ENCODE measurements around the gene BCKDHA.
A peak's percentile ranks its signal among the peaks of the same experiment; 100 is the strongest.

The BCKDHA gene

DNA sequence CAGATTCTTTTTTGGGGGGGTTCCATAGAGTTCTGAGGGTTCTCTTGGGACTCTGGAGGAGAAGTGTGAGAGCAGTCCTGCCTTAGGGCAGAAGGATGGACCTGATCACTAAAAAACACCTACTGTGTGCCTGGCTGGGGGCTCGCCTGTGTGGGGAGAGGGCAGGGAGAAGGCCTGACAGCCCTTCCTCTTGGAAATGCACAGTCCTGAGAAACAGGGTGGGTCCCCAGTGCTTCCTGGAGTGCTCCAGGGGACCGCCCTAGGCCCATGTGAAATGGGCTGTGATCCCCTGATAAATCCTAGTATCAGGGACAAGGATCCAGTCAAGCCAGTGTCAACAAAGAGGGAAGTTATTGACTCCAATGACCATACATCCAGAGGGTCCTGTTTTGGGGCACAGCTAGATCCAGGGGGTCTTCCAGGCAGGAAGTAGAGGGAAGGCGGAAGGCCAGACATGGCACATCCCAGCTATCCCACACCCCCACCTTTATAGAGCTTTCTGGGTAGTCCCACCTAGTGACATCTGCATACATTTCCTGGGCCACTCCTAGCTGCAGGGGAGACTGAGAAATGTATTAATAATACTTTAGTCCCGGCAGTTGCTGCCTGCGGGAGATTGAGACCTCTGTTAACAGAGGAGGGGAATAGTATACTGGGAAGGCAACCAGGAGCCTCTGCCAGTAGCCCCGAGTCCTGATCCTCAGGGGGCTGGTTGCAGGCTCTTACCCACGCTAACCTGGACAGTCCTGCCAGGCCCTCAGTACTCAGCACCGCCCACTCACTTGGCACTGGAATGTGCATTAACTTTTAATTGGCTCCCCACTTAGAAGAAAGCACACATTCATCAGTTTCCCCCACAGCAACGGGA, 13.7 kb downstream of the BCKDHA start:
- H3K4me2 ChIP-seq = peak overlapping the region; percentile 50 to 91 (median 81)
- H3K27me3 ChIP-seq = no peaks in the 10 kb centered on the region
- no peak for TF ChIP-seq Cebpa-rat (IDR thresholded peaks at IDR 0.05)
- H3K36me3 ChIP-seq = peaks cover 24 to 57% (median 46%) of the 10 kb centered on the region in 11 experiments
- H3K4me1 ChIP-seq = peaks cover 78 to 98% (median 91%) of the 10 kb centered on the region in 10 experiments
- peak overlapping the region in 4 of 10 experiments; percentile 24 to 43 (median 40); a peak in 7 of 20 replicates for H3K4me3 ChIP-seq
- no peaks in the 10 kb centered on the region for H4K20me1 ChIP-seq
- peak overlapping the region; percentile 88 to 99 (median 96); a peak in 21 of 22 replicates for H3K27ac ChIP-seq
- peak overlapping the region; percentile 26 to 89 (median 82); a peak in 21 of 22 replicates for H3K9ac ChIP-seq
- no peaks in the 10 kb centered on the region for H3K9me3 ChIP-seq (replicated peaks in 1 of 11)

DNA sequence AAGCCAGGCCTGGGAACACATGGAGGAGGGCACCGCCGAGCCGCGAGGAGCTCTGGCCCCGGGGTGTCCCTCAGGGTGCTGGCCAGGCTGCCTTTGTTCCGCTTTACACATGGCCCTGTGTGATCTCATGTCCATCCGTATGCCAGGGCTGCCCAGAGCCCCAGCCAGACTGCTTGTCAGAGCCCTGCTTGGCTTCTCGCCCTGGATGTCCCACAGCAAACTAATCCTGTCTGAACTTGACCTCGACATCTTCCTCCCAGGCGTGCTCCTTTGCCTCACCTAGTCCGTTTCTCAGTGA, 14.3 kb downstream of the BCKDHA start:
- Histone ChIP-seq H3K4me1 (peaks cover 75 to 97% (median 86%) of the 10 kb centered on the region in 10 experiments), H4K20me1 (no peaks in the 10 kb centered on the region), H3K4me2 (peak overlapping the region; percentile 50 to 91 (median 81); a peak in 21 of 22 replicates), H3K27me3 (no peaks in the 10 kb centered on the region), H3K9ac (peak overlapping the region in 10 of 11 experiments; percentile 20 to 89 (median 82); a peak in 14 of 22 replicates), H3K4me3 (peak overlapping the region in 3 of 10 experiments; percentile 14 to 41 (median 38); a peak in 2 of 20 replicates), H3K36me3 (peaks cover 30 to 63% (median 52%) of the 10 kb centered on the region in 11 experiments), H3K9me3 (replicated peaks in 1 of 11) (no peaks in the 10 kb centered on the region), H3K27ac (peak overlapping the region in 10 of 11 experiments; percentile 91 to 99 (median 96); a peak in 16 of 22 replicates)
- no peak for TF ChIP-seq Cebpa-rat (IDR thresholded peaks at IDR 0.05)

DNA sequence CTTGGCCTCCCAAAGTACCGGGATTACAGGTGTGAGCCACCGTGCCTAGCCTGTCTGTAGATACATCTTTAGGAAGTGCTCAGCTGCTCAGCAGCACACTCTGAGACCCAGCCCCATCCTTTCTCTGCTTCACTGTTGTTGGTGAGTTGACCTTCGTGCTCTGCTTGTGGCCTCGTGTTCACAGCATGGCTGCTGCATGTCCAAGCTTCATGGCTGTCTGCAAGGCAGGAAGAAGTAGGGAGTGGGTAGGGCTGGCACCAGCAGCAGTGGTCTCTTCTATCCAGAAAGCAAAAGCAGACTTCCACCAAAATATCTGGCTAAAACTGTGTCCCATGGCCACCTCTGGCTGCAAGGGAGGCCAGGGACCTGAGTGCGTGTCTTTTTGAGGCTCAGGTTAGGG, 15.3 kb downstream of the BCKDHA start:
- Histone ChIP-seq H3K4me2 (peak overlapping the region; percentile 34 to 91 (median 82)), H4K20me1 (no peaks in the 10 kb centered on the region), H3K27me3 (no peaks in the 10 kb centered on the region), H3K36me3 (peaks cover 39 to 73% (median 56%) of the 10 kb centered on the region in 11 experiments), H3K9ac (peak overlapping the region in 10 of 11 experiments; percentile 21 to 65 (median 48); a peak in 15 of 22 replicates), H3K27ac (peak overlapping the region in 8 of 11 experiments; percentile 69 to 99 (median 94); a peak in 17 of 22 replicates), H3K4me1 (peaks cover 65 to 87% (median 75%) of the 10 kb centered on the region in 10 experiments), H3K4me3 (0 out of 20 replicates have a peak overlapping the region, but pooled peaks of 1 of the 10 experiments have one; percentile 27), H3K9me3 (replicated peaks in 1 of 11) (no peaks in the 10 kb centered on the region)
- no peak for TF ChIP-seq Cebpa-rat (IDR thresholded peaks at IDR 0.05)

DNA sequence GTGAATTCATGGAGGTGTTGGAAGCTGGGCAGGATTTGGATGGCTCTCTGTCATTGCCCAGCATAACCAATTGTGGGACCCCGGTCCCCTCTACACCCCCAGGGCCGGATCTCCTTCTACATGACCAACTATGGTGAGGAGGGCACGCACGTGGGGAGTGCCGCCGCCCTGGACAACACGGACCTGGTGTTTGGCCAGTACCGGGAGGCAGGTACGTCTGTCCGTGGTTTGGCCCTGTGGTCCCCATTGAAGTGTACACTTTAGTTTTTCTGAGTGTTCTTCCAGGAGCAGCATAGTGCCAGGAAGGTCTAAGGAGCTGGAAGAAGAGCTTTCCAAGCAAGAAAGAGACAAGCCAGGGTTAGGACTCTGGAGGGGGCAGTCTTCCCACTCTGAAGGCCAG, 16.3 kb downstream of the BCKDHA start:
- Histone ChIP-seq H4K20me1 (no peaks in the 10 kb centered on the region), H3K36me3 (peaks cover 49 to 83% (median 66%) of the 10 kb centered on the region in 11 experiments), H3K27ac (peak overlapping the region in 9 of 11 experiments; percentile 15 to 99 (median 93); a peak in 17 of 22 replicates), H3K9ac (peak overlapping the region in 8 of 11 experiments; percentile 21 to 65 (median 52); a peak in 15 of 22 replicates), H3K27me3 (no peaks in the 10 kb centered on the region), H3K4me1 (peaks cover 55 to 87% (median 72%) of the 10 kb centered on the region in 10 experiments), H3K4me3 (peak overlapping the region in 1 of 10 experiments; percentile 27; a peak in 1 of 20 replicates), H3K9me3 (replicated peaks in 1 of 11) (no peaks in the 10 kb centered on the region), H3K4me2 (peak overlapping the region; percentile 34 to 91 (median 82))
- TF ChIP-seq Cebpa-rat (IDR thresholded peaks at IDR 0.05) = no peak

DNA sequence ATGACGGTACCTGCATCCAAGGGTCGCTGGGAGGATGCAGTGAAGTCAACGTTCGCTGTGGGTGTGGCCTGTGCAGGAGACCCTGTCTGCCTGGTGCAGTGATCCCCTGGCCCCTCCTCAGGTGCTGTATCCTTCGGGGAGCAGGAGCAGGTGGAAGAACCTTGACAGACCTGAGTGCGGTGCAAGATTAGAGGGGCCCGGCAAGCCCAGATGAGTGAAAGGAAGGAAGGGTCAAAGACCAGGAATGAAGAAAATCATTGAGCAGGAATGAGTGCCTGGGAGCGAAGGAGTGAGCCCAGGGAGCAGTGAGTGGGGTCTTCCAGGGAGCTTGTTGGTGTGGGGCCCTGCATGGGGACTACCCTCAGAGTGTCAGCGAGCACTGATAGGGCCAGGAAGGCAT, 16.8 kb downstream of the BCKDHA start:
- H3K9ac ChIP-seq = peak overlapping the region in 8 of 11 experiments; percentile 16 to 65 (median 49); a peak in 10 of 22 replicates
- TF ChIP-seq Cebpa-rat (IDR thresholded peaks at IDR 0.05) = no peak
- H3K9me3 ChIP-seq (replicated peaks in 1 of 11) = no peaks in the 10 kb centered on the region
- no peaks in the 10 kb centered on the region for H4K20me1 ChIP-seq
- H3K4me3 ChIP-seq = peak overlapping the region in 2 of 10 experiments; percentile 15 to 23; a peak in 1 of 20 replicates
- H3K4me1 ChIP-seq = peaks cover 50 to 87% (median 70%) of the 10 kb centered on the region in 10 experiments
- H3K27ac ChIP-seq = peak overlapping the region in 9 of 11 experiments; percentile 15 to 99 (median 93); a peak in 17 of 22 replicates
- peak overlapping the region; percentile 34 to 91 (median 82) for H3K4me2 ChIP-seq
- H3K27me3 ChIP-seq = no peaks in the 10 kb centered on the region
- peaks cover 54 to 88% (median 71%) of the 10 kb centered on the region in 11 experiments for H3K36me3 ChIP-seq

DNA sequence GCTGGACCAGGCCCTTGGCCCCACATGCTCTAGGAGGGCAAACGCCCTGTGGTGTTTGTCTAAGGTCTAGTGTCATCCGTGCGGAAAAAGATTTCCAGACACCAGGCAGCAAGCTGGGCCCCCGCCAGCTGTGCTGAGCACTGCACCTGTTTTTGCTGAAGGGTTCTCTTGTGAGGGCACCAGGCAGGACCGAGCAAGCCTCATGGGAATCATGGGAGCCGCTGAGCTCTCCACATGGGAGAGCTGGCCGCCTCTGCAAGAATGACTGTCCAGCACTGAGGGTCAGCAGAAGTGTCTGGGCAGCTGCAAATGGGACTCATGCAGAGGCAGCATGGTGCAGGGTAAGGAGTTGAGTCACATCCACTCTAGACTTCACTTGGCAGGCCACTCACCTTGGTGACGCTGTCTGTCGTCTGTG, 17.5 kb downstream of the BCKDHA start:
- peaks cover 60 to 95% (median 78%) of the 10 kb centered on the region in 11 experiments for H3K36me3 ChIP-seq
- no peaks in the 10 kb centered on the region for H3K27me3 ChIP-seq
- peaks cover 48 to 87% (median 70%) of the 10 kb centered on the region in 10 experiments for H3K4me1 ChIP-seq
- peak overlapping the region in 7 of 11 experiments; percentile 32 to 65 (median 43); a peak in 8 of 22 replicates for H3K9ac ChIP-seq
- peak overlapping the region in 8 of 11 experiments; percentile 69 to 99 (median 94); a peak in 16 of 22 replicates for H3K27ac ChIP-seq
- H3K4me3 ChIP-seq = 0 out of 20 replicates have a peak overlapping the region, but pooled peaks of 1 of the 10 experiments have one; percentile 15
- TF ChIP-seq Cebpa-rat (IDR thresholded peaks at IDR 0.05) = no peak
- H3K4me2 ChIP-seq = peak overlapping the region; percentile 34 to 91 (median 82)
- no peaks in the 10 kb centered on the region for H3K9me3 ChIP-seq (replicated peaks in 1 of 11)
- no peaks in the 10 kb centered on the region for H4K20me1 ChIP-seq

DNA sequence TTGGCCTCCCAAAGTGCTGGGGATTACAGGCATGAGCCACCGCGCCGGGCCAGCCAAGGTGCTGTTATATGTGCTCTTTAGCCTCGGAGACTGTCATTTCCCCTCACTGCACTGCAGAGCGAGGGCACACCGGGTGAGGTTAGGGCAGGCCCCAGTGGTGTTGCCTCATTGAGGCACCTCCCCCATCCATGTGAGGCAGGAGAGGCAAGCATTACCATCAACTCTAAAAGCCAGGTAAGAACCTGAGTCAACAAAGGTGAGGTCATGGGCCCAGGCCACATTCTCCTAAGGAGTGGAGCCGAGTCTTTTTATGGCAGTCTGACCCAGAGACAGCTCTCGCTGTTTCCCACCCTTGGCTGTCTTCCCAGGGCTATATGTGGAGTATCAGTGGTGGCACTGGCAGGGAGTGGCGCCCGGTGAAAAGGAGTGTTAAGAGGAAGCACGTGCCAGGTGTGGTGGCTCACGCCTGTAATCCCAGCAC, 18.6 kb downstream of the BCKDHA start:
- Histone ChIP-seq H3K27me3 (no peaks in the 10 kb centered on the region), H4K20me1 (no peaks in the 10 kb centered on the region), H3K4me2 (peak overlapping the region in 2 of 11 experiments; percentile 1 to 4; a peak in 1 of 22 replicates), H3K36me3 (peaks cover 63 to 95% (median 77%) of the 10 kb centered on the region in 11 experiments), H3K4me1 (peaks cover 47 to 87% (median 70%) of the 10 kb centered on the region in 10 experiments), H3K27ac (peak overlapping the region in 3 of 11 experiments; percentile 10 to 41 (median 23); a peak in 3 of 22 replicates), H3K4me3 (no peak overlapping the region), H3K9ac (no peak overlapping the region), H3K9me3 (replicated peaks in 1 of 11) (no peaks in the 10 kb centered on the region)
- TF ChIP-seq Cebpa-rat (IDR thresholded peaks at IDR 0.05) = no peak

DNA sequence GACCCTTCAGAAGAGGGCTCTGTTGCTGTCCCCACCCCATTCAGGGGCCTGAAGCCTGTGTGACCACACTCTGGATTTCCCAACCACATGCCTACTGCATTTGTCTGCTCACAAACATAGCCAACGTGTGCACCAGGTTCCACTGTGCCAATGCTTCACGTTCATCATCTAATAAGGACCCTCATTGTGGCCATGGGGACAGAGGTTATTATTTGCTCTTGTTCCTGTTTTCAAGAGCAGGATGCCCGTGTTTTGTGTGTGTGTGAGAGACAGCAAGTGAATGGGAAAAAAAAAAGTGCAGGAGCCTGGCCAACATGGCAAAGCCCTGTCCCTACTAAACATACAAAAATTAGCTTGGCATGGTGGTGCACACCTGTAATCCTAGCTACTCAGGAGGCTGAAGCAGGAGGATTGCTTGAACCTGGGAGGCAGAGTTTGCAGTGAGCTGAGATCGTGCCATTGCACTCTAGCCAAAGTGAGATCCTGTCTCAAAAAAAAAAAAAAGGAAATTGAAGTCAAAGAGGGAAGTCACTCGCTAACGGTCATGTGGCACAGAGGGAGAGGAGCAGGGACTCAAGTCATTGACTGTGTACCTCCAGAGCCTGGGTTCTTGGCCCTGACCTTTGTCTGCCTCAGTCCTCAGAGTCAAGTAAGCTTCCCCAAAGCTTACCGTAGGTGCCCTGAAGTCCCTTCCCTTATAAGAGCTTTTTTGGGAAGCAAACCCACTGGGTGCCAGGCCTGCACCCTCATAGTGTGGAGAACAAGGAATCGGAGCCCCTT, 22.7 kb downstream of the BCKDHA start:
- Histone ChIP-seq H3K36me3 (peaks cover 72 to 98% (median 91%) of the 10 kb centered on the region in 11 experiments), H3K9ac (peak overlapping the region in 10 of 11 experiments; percentile 34 to 76 (median 66); a peak in 18 of 22 replicates), H3K27ac (peak overlapping the region; percentile 9 to 90 (median 80); a peak in 20 of 22 replicates), H3K4me2 (peak overlapping the region; percentile 40 to 91 (median 71)), H3K4me3 (peak overlapping the region in 2 of 10 experiments; percentile 24 to 48; a peak in 3 of 20 replicates), H3K4me1 (peaks cover 15 to 85% (median 49%) of the 10 kb centered on the region in 10 experiments), H3K9me3 (replicated peaks in 1 of 11) (no peaks in the 10 kb centered on the region), H3K27me3 (no peaks in the 10 kb centered on the region), H4K20me1 (peaks cover 0 to 13% (median 0%) of the 10 kb centered on the region in 11 experiments; a peak in 2 of 22 replicates)
- no peak for TF ChIP-seq Cebpa-rat (IDR thresholded peaks at IDR 0.05)
